GM19452 (cell line): ENCODE results near the gene IDS.
"Not testable (repeated sequence)": the region's sequence is repeated elsewhere in the genome, so short reads cannot be mapped to it uniquely, and the experiment has no call there.

Source experiments
- ATAC-seq: cut with Tn5 transposase; IDR thresholded peaks from one replicate; pipeline ENCODE4 v1.9.1; 2021; ENCODE audit not compliant: unreplicated experiment

The IDS gene

DNA sequence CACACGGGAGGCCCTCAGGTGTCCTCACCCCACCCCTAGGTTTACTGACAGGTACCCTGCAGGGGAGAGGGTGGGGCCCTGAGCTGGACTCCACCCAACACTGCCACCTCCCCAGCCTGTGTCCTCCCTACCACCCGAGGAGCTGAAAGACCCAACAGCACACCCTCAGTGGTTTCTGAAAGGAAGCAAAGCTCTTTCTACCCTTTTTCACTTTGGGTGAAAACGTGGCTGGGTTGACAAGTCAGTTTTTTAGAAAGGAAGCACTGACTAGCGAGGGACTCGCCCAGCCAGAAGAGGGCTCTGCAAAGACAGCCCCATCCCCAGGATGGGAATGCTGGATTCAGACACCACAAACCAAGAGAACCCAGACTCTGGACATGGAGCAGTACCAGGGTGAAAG, 2.2 kb downstream of the IDS start:
- not testable (repeated sequence) for ATAC-seq

DNA sequence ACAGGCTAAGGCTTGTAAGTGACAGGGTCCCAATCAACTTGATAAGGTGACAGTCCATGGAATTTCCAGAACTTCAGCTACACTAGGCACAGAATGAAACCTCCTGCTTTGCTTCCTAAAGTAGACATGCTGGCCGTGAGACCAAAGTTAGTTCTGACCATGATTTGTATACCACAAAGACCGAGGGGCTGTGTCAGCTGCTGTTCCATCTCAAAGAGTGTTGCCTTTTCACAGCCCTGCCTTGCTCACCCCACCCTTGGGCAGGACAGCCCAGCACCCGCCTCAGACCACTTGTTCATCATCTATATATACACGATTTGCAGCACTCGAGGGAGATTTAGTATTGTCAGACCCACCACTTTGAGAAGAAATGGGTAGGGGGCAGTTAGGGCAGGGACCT, 5.3 kb downstream of the IDS start:
- ATAC-seq = no peak

DNA sequence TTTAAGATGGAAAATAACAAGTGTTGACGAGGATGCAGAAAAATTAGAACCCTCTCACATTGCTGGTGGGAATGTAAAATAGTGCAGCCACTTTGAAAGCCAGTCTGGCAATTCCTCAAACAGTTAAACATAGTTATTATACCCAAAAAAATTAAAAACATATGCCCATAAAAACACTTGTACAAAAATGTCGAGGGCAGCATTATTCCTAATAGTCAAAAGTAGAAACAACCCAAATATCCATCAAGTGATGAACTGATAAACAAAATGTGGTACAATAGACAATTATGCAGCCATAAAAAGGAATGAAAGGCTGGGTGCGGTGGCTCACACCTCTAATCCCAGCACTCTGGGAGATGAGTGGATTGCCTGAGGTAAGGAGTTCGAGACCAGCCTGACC, 6.3 kb downstream of the IDS start:
- ATAC-seq = no peak

DNA sequence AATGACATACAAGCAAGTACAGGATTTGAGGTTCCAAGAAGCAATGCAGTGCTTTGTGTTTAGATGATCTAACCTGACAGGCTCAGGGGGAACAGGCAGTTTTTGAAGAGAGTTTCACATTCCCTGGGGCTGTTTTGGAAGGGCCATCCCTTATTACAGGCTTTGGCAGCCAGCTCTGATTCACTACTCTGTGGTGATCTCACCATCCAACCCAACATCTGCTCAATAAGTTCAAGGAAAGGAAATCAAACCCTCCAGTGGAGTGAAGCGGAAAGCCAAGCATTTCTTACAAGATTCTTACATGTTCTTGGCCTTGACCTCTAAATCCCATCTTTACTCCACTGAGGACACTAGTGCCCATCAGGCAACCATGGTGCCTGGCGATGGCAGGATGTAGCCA, 7.5 kb downstream of the IDS start:
- ATAC-seq = no peak

DNA sequence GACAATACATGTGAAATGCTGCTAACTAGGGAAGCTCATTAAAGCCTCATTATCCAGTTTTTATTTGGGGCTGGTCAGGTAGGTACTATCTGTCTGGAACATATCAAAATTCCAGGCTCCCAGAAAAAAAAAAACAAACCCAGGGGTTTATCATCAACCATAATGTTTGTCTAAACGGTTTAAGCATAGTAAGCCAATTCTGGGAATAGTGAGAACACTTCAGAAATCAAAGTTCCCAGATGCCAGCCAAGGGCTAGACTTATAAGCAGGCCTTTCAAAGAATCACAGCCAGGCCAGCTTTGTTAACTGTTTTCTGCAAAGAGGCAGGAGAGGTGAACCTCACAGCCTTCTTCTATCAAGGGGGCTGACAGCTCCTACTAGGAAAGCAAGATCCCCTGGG, 8.1 kb downstream of the IDS start:
- no peak for ATAC-seq

DNA sequence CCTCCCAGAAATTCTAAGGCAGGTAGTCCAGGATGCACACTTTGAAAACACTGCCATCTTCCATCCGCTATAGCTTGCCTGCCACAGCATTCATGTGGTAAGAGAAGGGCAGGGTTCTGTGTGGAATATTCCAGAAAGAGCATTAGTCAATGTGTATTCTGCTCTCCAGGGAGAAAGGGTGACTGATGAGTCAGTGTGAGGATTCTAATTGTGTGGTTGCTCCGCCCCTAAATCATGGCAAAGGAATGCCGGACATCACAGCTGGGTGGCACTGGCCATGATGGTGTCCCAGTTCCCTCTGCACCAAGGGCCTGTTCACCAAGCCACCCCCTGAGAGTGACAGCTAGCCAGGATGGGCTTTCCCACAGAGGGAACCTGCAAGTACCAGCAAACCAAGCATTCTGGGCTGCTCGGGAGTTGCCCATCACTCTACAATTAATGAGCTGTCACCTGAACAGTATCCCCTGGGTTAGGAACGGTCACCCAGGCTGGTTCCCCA, 9.5 kb downstream of the IDS start:
- ATAC-seq = no peak

DNA sequence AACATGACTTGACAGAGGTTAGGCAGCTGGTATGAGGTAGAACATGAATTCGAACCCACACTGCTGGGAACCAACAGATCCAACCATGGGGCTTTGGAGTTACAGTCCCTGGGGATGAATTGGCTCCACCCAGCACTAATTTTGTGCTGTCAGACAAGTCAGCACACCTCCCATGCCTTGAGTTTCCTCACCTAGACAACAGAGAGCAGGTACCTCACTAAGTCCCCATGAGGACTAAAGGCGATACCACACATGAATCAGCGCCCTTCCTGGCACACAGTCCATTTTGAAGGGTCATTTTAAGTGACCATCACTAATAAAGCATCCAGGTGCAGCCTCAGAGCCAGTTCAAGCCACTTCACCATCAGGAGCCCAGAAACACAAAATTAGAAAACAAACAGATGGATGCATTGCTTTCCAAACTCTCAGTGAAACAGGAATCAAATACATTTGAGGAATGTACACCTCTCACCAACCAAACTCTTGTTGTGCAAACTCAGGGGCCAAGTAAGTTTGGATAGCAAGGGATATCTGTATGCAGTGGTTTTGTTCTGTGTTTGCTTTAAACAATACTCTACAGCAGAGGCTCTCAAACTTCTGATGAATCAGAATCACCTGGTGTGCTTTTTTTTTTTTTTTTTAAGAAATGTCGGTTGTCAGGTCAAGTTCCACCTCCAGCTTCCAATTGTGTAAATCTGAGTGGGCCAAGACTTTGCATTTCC, 10.1 kb downstream of the IDS start:
- no peak for ATAC-seq

DNA sequence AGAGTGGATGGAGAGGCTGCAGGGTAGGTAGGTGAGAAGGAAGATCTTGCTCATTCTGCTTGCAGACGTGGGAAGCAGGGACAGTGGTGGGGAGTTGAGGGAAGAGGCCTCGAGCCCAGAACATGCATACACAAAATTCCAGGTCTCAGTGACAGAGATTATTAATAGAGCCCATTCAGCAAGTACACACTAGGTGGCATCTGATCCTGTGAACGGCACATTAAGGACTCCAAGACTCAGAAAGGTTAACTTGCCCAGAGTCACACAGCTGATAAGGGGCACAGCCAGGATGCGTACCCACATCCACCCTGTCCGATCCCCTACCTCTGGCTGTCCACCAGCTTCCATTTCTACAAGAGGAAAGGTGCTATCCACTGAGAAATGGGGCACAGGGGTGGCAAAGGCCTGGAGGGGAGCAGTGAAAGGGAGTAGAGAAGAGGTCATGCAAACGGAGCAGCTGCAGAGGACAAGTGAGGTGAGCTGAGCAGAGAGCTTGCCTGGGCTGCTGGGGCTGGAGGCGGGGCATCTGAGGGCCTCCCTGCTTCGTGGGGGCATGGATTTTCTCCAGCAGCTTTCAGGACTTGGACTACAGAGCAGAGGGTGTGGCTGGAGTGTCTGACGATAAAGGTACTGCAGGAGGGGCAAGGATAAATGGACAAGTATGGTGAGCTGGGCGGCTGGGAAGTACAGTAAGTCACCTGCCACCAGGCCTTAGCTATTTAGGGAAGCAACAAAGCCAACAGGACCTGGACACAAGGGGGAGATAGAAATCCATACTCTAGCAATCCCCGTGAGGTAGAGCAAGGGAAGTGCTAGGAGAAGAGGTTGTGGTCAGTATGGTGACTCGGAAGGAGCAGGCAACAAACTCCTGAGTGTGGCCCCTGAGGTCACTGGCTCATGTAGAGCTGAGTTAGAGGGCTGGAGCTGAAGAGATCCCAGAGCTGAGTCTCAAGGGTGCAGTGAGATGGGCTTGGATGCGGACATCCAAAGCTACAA, 11.2 kb downstream of the IDS start:
- ATAC-seq = no peak

DNA sequence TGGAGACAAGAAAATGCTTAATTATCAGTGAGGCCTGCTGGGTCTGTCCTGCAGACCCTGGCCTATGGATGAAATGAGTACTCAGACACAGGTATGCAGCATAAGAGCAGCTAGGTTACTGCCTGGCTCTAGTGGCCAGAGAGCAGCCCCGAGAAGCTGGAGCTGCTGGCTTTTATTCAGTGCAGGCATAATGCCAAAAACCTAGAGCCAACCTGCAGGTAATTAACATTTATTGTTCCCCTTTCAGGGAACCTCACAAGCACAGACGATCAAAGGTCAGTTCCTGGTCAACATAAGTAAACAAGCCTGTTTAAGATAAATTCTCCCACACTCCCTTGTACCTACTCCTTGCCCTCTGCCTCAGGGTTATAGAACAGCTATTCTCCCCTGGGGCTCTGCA, 13.3 kb downstream of the IDS start:
- no peak for ATAC-seq

DNA sequence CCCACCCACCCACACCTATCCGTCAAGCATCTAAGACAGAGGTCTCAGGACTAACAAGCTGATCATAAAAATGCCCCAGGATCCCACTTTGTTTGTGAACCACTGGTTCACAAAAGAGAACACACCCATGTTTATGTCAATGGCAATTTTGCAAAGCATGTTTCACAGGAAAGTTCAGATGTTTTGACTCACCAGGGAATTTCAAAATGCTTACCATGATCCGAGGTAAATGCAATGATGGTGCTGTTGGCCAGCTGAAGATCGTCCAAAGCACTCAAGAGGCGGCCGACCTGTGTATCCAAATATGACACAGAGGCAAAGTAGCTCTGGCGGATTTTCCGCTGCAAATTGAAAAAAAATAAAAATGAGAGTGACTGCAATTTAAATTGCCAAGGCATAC, 15.0 kb downstream of the IDS start:
- ATAC-seq = no peak

DNA sequence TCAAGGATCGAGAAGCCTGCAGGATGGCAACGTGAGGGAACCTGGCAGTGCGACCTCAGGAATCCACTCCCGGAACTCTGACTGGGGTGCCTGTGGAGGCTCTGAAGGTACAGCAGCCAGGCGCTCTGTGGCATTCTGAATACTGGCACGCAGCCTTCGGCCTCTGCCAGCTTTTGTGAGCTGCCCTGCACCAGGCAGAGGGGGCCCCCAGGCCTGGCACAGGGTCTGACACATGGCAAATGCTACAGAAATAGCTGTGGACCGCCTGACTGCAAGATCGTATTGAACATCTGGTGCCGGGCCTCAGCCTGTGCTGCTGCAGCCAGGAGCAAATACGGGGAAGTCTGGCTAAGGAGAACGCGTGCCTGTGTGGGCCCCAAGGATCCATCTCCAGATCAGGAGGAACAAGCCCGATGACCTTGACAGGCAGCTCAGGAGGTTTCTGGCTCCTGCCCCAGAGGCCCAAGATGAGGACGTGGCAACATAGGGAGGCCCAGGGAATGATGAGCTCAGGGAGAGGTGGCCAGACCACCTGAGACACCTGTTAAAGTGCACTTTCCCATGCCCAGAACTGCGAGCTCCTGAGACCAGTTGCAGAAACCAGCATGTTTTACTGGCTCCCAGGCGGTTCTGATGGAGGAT, 16.6 kb downstream of the IDS start:
- ATAC-seq = not testable (repeated sequence)

DNA sequence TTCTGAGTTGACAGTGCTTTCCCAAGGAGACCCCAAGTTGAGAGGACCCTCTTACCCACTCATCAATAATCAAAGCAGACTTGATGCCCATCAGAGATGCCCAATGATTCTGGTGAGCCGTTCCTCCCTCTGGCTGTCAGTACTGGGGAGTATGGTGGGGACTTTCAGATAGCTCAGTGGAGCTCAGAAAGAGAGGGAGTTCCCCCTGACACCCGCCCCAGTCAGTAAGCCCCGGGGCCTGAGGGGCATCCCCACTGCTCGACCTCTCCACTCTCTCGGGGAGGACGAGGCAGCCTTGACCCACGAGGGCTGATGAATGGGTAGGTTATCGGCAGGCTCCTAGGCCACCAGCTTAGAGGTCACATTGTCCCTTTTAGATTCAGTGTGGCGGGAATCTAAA, 17.1 kb downstream of the IDS start:
- ATAC-seq = not testable (repeated sequence)

DNA sequence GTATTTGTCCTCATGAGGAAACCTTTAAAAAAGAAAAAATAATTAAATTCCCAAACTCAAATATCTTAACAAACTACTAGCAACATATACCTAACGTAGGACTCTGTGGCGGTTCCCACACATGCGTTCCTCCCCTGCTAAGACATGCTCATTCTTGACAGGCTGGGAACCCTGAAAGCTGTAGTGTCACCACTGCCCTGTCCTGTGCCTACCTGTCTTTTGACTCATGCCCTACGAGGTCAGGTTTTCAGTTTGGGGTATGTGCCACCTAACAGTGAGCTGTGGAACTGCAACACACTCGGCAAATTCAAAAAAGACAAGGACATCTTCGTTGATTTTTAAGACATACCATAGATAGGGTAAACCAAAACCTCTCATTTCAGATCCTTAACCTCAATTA, 17.8 kb downstream of the IDS start:
- no peak for ATAC-seq

DNA sequence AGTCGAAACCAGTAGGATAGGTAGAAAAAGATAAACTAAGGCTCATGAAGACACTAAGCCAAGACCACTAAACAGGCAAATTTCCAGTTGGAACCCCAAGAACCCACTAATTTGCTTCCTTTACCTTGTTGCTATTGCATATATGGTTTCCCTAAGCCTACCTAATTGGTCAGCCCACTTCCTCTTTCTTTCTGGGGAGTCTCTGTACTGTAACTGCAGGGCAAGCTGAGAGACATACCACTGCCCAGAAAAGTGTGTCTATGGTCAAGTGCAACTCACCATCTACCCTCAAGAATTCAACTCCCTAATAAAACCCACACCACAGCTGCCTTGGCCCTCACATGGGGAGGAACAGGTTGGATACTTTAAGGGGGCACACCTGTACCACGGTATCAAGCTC, 28.6 kb downstream of the IDS start:
- no peak for ATAC-seq

DNA sequence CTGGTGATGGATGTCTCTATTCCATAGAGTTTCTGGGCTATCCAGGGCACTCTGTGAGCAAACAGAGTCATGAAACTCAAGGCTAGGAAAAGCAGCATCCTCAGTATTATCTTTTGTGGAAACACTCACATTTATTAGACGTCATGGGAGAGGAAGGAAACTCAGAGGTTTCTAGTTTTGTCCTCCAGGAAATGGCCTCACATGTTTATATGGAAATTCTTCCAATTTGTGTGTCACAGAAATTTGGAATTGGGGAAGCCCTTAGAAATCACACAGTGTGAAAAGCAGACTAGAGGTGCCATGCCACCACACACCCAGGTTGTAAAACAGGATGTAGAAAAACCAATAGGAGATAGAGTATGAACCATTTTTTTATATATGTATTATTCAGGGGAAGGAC, 31.1 kb downstream of the IDS start:
- ATAC-seq = no peak

DNA sequence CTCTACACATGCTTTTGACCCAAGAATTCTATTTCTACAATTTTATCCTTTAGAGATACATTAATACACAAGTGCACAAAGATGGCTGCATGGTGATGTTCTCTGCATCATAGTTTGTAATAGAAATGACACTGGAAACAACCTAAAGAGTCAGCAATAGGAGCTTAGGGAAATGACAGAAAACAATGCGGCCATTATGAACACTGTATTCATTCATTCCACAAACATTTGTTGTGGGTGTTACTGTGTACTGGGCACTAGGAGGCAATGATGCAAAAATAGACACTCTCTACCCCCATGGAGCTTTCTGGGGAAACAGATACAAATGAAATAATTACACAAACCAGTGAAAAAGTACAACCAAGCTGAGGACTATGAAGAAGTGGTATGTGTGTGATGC, 32.0 kb downstream of the IDS start:
- no peak for ATAC-seq

DNA sequence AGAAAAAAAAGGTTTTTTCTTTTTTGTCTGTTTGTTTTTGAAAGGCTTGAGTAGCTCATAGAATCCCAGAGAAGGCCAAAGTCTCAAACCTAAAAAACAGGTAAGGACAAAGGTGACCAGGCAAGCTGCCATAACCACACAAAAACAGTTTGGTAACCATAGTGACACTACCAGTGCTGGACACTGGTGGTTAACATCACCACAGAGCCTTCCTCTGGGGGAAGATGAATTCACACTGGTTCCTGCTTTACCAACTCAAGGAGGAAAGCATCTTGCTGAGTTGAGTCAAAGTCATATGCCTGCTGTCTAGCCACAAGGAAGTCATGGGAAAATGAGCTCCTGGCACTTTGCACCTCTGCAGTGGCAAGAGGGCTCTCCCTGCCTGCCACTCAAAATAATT, 32.5 kb downstream of the IDS start:
- ATAC-seq = no peak

DNA sequence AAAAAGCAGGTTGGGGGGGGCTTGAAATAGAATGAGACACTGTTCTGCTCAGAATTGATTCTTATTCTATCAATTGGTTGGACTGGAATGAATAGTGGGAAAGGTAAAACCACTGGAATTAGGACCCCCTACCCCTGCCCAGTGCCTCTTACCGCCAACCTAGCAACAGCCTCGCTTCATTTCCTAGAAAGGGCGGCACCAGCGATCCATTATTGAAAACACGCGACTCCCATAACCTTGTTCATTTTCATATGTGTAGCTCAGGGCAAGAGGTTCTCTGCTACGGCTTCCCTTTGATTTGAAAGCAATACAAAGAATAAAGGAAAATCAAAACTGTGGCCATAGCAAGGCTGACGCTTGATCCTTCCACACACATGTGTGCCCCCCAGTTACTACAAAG, 33.7 kb downstream of the IDS start:
- ATAC-seq = no peak

DNA sequence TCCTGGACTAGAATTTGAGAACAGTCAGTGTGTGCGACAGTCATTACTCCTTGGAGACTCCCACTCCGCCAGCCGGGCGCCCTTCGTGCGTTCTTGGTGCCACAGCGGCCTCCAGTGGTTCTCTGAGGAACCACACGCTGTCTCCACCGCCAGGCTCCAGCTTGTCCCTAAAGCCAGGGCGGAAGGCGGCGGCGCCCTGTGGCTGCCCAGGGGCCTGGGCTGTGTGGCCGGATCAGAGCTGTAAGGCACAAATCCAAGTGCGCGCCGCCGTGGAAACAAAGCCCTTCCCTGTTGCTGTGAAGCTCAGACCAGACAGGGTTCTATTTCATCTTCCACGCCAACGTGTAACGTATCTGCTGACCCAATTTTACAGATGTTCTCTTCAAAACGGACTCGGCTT, 34.2 kb downstream of the IDS start:
- peak; percentile 91 for ATAC-seq

DNA sequence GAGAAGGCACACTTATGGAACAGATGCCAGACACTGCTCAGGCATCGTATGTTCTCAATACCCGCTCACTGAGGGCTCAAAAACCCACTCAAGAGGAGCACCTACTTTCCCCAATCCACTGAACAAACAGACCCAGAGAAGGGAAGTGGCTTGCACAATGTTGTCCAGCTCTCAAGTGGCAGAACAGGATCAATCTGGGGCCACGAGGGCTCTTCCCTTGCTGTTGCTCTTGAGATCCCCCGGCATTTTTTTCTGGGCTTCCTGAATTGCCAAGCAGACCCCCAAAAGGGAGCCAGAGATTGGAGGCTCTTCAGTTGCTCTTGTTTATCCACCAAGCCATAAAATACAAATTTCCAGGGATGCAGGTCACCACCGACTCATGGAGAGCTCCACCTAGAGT, 35.7 kb downstream of the IDS start:
- no peak for ATAC-seq

DNA sequence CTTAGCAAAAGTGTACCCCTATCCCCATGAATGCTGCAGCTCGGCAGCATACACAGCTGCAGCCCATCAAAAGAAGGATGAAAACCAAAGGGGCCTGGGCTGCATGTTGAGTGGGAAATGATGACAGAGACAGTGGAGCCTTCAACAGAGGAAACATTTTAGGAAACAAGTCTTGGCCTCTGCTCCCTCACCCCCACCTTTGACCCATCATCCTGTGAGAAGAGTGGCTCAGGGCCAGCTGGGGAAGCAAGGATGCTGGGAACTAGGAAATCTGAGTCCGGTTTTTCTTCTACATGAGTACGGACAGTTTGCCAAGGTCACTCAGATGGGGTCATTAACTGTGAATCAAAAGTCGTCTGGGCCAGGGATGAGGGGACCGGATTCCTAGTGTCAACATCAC, 37.2 kb downstream of the IDS start:
- ATAC-seq = no peak

DNA sequence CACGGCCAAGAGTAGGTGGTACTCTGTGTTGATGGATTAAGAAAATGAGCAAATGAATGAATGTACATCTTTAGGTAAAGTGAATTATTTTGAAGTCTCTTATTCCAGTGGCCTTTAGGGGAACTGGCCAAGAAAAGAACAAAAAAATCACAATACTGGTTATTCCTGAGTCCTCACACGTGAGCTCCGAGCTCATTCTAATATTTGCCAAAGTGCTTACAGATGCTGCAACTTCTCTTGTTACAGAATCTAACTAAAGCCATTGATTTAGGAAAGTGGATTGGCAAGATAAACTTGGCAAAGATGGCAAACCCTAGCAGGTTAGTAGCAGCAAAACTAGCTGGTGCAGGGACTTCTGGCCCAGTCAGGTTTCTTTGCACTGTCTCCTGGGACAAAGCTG, 37.6 kb downstream of the IDS start:
- ATAC-seq = no peak
